OCI-LY1 (cell line): ENCODE data around the gene OPA1.

ENCODE experiments used
- H2AFZ ChIP-seq: fragments of 200-600 bp; sonication (generic), shearing (Covaris generic); 2 replicates; pipeline ENCODE4 v1.6.0; 2014; ENCODE audit warnings: antibody characterized with exemption, mild to moderate bottlenecking, low read length
- H3F3A ChIP-seq: fragments of 200-600 bp; sonication (generic), shearing (Covaris generic); 2 replicates; pipeline ENCODE4 v1.6.0; 2014; ENCODE audit warnings: mild to moderate bottlenecking, antibody characterized with exemption, low read length, moderate library complexity; ENCODE audit not compliant: insufficient read depth
- H3K27ac ChIP-seq: fragments of 200-600 bp; sonication (generic); 2 replicates; pipeline ENCODE4 v1.5.1; 2014; ENCODE audit warnings: low read length, mixed run types, mild to moderate bottlenecking, low read depth; ENCODE audit not compliant: poor library complexity, severe bottlenecking
- H3K27me3 ChIP-seq: fragments of 200-600 bp; sonication (generic); 2 replicates; pipeline ENCODE4 v1.6.0; 2014; ENCODE audit warnings: antibody characterized with exemption, mild to moderate bottlenecking, low read length, moderate library complexity; ENCODE audit not compliant: insufficient read depth
- H3K36me3 ChIP-seq: fragments of 200-600 bp; sonication (generic); 2 replicates; pipeline ENCODE4 v1.6.1; 2014; ENCODE audit warnings: mild to moderate bottlenecking, antibody characterized with exemption, low read length, moderate library complexity, mixed read lengths; ENCODE audit not compliant: insufficient read depth
- H3K4me1 ChIP-seq: fragments of 200-600 bp; sonication (generic); 2 replicates; pipeline ENCODE4 v1.5.1; 2014; ENCODE audit warnings: mild to moderate bottlenecking, low read length, moderate library complexity; ENCODE audit not compliant: insufficient read depth, severe bottlenecking
- H3K4me2 ChIP-seq: fragments of 200-600 bp; sonication (generic), shearing (Covaris generic); 2 replicates; pipeline ENCODE4 v1.6.1; 2014; ENCODE audit warnings: low read length
- H3K4me3 ChIP-seq: fragments of 200-600 bp; sonication (generic); 2 replicates; pipeline ENCODE4 v1.5.1; 2014; ENCODE audit warnings: low read length, low read depth, mild to moderate bottlenecking, mixed read lengths; ENCODE audit not compliant: poor library complexity, severe bottlenecking
- H3K79me2 ChIP-seq: fragments of 200-600 bp; shearing (Covaris generic); 2 replicates; pipeline ENCODE4 v1.6.1; 2016; ENCODE audit warnings: mixed run types, low read length, mixed read lengths; ENCODE audit not compliant: insufficient read depth
- H3K9ac ChIP-seq: fragments of 200-600 bp; sonication (generic), shearing (Covaris generic); 2 replicates; pipeline ENCODE4 v1.6.1; 2014; ENCODE audit warnings: mild to moderate bottlenecking, low read length, mixed read lengths
- H3K9me2 ChIP-seq: fragments of 200-600 bp; sonication (generic), shearing (Covaris generic); 2 replicates; pipeline ENCODE4 v1.6.1; 2014; ENCODE audit warnings: low read depth, mild to moderate bottlenecking, low read length, mixed read lengths
- H3K9me3 ChIP-seq: fragments of 200-600 bp; shearing (Covaris generic); 2 replicates; pipeline ENCODE4 v1.6.1; 2014; ENCODE audit warnings: low read length, mixed read lengths
- H4K20me1 ChIP-seq: fragments of 200-600 bp; sonication (generic), shearing (Covaris generic); 2 replicates; pipeline ENCODE4 v1.6.0; 2016; ENCODE audit warnings: mild to moderate bottlenecking, low read length; ENCODE audit not compliant: insufficient read depth
- EZH2 ChIP-seq: fragments of 200-600 bp; sonication (generic), shearing (Covaris generic); IDR thresholded peaks from 2 replicates; pipeline ENCODE4 v1.8.0; 2017; ENCODE audit warnings: borderline replicate concordance, mixed run types, mild to moderate bottlenecking, antibody characterized with exemption, low read length, moderate library complexity, mixed read lengths
- TF ChIP-seq, protein P1 (sequence below): fragments of 200-600 bp; sonication (generic), shearing (Covaris generic); IDR thresholded peaks from 2 replicates; pipeline ENCODE4 v1.5.1; 2017; ENCODE audit warnings: mild to moderate bottlenecking, antibody characterized with exemption, low read length, moderate library complexity, mixed read lengths

OPA1 gene

DNA sequence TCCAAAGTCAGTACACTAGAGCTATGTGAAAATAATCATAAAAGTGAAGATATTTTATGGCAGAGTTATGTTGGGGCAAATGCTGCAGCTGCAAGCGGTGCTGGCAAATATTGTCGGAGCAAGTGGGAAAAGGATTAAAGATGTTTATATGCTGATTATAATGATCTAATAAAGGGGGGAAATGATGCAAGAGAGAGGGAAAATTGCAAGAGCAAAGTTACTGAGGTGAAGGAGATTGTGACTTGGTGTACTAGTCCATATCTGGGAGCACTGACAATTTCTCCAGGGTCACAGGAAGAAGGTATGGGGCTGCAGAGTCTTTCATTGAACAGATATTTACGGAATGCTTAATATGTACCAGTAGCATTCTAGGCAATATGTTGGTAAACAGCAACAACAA lies 45.8 kb downstream of the OPA1 start:
- no peaks in the 10 kb centered on the region for H3K27me3 ChIP-seq
- TF ChIP-seq, protein P1, sequence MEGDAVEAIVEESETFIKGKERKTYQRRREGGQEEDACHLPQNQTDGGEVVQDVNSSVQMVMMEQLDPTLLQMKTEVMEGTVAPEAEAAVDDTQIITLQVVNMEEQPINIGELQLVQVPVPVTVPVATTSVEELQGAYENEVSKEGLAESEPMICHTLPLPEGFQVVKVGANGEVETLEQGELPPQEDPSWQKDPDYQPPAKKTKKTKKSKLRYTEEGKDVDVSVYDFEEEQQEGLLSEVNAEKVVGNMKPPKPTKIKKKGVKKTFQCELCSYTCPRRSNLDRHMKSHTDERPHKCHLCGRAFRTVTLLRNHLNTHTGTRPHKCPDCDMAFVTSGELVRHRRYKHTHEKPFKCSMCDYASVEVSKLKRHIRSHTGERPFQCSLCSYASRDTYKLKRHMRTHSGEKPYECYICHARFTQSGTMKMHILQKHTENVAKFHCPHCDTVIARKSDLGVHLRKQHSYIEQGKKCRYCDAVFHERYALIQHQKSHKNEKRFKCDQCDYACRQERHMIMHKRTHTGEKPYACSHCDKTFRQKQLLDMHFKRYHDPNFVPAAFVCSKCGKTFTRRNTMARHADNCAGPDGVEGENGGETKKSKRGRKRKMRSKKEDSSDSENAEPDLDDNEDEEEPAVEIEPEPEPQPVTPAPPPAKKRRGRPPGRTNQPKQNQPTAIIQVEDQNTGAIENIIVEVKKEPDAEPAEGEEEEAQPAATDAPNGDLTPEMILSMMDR = no peak
- TF ChIP-seq EZH2 = no peak
- no peaks in the 10 kb centered on the region for H3F3A ChIP-seq
- no peak overlapping the region for H3K27ac ChIP-seq
- H3K36me3 ChIP-seq = peaks cover 70% of the 10 kb centered on the region
- no peaks in the 10 kb centered on the region for H4K20me1 ChIP-seq
- no peak overlapping the region for H3K4me3 ChIP-seq
- no peaks in the 10 kb centered on the region for H3K4me1 ChIP-seq
- H3K4me2 ChIP-seq = no peak overlapping the region
- H2AFZ ChIP-seq = no peak overlapping the region
- H3K79me2 ChIP-seq = no peaks in the 10 kb centered on the region
- H3K9ac ChIP-seq = no peak overlapping the region
- no peaks in the 10 kb centered on the region for H3K9me3 ChIP-seq
- no peaks in the 10 kb centered on the region for H3K9me2 ChIP-seq

DNA sequence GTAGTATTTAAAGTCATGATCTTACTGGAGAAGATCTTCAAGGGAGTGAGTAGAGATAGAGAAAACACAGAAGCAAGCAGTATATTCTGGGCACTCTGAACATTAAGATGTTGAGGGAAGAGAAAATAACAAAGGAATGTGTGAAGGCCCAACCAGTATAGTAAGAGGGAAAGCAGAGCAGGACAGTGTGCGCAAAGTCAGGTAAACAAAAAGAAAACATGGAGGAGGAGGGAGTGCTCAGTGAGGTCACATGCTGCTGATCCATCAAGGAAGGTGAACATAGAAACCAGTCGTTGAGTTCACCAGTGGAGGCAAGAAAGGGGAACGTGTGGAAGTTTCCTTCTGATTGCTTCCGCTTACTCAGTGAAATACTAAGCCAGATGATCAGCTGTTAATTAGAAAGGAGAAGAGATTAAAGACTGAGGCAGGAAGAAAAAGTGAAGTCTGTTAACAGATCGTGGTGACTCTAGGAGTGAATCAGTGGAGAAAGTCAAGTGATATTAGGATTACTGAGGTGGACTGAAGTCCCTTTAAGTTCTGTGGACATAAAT lies 47.2 kb downstream of the OPA1 start:
- Histone ChIP-seq H4K20me1 (no peaks in the 10 kb centered on the region), H3K9me2 (no peaks in the 10 kb centered on the region), H3K79me2 (no peaks in the 10 kb centered on the region), H3K4me3 (no peak overlapping the region), H2AFZ (no peak overlapping the region), H3K4me1 (no peaks in the 10 kb centered on the region), H3K4me2 (no peak overlapping the region), H3K27me3 (no peaks in the 10 kb centered on the region), H3K9ac (no peak overlapping the region), H3F3A (no peaks in the 10 kb centered on the region), H3K27ac (no peak overlapping the region), H3K36me3 (peaks cover 82% of the 10 kb centered on the region), H3K9me3 (no peaks in the 10 kb centered on the region)
- TF ChIP-seq, protein P1 = no peak
- no peak for TF ChIP-seq EZH2

DNA sequence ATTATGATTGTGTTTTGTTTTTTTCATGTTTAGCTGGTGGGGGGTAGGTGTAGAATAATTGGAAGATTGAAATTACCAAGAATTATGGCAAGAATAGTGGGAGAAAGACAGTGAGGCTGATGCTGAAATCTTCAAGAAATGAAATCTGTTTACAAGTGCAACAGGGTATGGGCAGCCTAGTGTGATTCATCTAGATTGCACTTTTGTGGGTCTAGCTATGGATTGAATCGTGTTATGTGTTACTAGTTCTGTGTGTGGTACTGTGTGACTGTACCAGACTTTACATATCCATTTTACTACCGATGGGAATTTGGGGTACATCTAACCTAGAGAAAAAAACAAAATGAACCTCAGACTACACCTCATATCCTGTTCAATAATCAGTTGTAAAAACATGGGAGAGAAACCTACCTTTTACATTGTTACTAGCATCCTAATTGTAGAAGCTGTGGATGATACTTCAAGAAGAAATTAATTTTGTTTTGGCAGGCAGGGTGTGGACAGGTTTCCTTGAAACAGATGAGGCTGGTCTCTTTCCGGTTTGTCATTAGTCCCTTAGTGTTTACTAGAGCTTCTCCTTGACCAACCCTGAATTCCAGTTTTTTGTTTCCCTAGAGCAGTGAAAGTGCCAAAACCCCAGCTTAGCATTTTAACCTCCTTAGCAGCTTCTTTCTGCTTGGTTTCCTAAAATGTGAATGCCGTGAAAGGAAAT lies 47.9 kb downstream of the OPA1 start:
- H3K9me3 ChIP-seq = no peaks in the 10 kb centered on the region
- no peaks in the 10 kb centered on the region for H3K27me3 ChIP-seq
- no peak overlapping the region for H3K9ac ChIP-seq
- H3K4me2 ChIP-seq = no peak overlapping the region
- no peaks in the 10 kb centered on the region for H3K9me2 ChIP-seq
- H3K4me1 ChIP-seq = no peaks in the 10 kb centered on the region
- no peaks in the 10 kb centered on the region for H3K79me2 ChIP-seq
- H2AFZ ChIP-seq = no peak overlapping the region
- H3K27ac ChIP-seq = no peak overlapping the region
- no peaks in the 10 kb centered on the region for H3F3A ChIP-seq
- no peaks in the 10 kb centered on the region for H4K20me1 ChIP-seq
- TF ChIP-seq, protein P1 = no peak
- TF ChIP-seq EZH2 = no peak
- H3K4me3 ChIP-seq = no peak overlapping the region
- peaks cover 82% of the 10 kb centered on the region for H3K36me3 ChIP-seq
